Activated CD4-positive, alpha-beta T cell treated with anti-CD3 and anti-CD28 coated beads, Interleukin-2, Interleukin-6, amounts not matched to agents 100 ng/mL and 50 ng/mL, durations not matched to agents 16 hours and 8 hours (primary cell): ENCODE results near the gene HECA.
"Not testable (repeated sequence)": the region's sequence is repeated elsewhere in the genome, so short reads cannot be mapped to it uniquely, and the experiment has no call there.

Experiments
- DNase-seq: peaks from one replicate; pipeline ENCODE4 v3.0.0-alpha.2; 2020

HECA gene

DNA sequence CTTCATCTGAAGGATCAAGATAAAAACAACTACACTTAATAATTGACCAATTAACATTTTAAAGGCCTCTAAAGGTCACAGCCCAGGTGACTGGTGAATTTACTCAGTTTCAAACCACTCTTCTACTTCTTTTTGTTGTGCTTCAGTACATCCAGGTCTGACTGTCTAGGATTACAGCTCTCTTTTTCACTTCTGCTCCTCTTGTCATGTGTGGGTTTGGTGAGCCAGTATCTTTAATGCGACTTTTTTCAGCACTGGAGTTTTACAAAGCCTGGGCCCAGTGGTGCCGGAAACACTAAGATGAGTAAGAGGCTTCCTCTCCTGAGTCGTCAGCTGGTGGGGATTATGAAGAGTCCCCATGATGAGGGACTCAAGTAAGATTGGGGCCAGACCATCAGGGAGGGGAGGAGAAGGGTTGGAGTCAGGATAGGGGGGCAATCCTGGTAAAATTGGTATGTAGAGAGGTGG is 27.0 kb downstream of the HECA start:
- DNase-seq = peak; percentile 90

DNA sequence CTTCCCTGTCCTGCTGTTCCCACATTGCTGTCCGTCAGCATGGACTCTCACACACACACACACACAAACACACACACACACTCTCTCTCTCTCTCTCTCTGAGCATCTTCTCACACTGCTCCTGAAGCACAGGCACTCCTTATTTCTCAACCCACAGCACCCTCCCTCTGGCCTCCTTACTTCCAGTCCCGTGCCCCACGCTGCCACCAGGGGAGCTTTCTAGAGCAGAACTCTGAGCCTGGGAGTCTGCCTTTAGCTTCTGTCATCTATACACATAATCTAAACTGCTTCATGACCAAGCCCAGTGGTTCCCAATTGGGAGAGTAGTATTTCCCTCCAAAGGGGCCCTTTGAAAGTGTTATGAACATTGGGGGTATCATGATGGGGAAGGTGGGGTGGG is 29.1 kb downstream of the HECA start:
- DNase-seq = no peak

DNA sequence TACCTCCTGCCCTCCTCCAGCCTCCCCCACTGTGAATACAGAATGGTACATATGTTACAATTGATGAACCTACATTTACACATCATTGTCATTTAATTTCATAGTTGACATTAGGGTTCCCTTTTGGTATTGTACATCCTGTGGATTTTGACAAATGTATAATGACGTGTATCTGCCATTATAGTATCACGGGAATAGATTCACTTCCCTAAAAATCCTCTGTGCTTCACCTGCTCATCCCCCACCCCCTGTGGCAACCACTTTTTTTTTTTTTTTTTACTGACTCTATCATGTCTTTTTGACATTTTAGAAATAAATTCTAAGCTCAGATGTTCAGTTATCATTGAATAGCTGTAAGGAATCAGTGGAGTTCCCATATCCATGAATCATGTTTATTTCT is 30.4 kb downstream of the HECA start:
- no peak for DNase-seq

DNA sequence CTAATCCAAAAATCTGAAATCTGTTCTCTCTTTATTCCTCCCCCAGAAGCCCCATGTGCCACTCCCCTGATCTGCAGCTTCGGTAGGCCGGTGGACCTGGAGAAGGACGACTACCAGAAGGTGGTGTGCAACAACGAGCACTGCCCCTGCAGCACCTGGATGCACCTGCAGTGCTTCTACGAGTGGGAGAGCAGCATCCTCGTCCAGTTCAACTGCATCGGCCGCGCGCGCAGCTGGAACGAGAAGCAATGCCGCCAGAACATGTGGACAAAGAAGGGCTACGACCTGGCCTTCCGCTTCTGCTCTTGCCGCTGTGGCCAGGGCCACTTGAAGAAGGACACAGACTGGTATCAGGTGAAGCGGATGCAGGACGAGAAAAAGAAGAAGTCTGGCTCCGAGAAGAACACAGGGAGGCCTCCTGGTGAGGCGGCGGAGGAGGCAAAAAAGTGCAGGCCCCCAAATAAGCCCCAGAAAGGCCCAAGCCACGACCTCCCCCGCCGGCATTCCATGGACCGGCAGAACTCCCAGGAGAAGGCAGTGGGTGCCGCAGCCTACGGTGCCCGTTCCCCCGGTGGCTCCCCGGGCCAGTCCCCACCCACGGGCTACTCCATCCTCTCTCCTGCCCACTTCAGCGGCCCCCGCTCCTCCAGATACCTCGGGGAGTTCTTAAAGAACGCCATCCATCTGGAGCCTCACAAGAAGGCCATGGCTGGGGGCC is 31.5 kb downstream of the HECA start:
- DNase-seq = no peak

DNA sequence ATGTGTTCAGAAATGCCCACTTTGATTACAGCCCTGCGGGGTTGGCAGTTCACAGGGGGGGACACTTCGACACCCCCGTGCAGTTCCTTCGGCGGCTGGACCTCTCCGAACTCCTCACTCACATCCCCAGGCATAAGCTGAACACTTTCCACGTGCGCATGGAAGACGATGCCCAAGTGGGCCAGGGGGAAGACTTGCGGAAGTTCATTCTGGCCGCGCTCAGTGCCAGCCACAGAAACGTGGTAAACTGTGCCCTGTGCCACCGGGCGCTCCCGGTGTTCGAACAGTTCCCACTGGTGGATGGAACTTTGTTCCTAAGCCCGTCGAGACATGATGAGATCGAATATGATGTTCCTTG is 32.1 kb downstream of the HECA start:
- no peak for DNase-seq

DNA sequence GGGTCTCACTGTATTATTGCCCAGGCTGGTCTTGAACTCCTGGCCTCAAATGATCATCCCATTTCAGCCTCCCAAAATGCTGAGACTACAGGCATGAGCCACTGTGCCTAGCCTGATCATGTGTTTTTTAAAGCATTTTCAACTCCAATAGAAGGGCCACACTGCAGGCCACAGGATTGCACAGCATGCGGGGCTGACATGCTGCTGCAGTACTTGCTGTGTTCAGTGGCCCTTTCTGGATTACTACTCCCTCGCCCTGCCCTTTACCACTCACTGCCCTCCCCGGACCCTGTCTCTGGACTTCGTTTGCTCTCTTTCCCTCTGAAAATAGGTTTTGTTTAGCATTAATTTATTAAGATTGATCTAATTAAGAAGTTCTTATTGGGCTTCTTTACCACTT is 37.3 kb downstream of the HECA start:
- no peak for DNase-seq

DNA sequence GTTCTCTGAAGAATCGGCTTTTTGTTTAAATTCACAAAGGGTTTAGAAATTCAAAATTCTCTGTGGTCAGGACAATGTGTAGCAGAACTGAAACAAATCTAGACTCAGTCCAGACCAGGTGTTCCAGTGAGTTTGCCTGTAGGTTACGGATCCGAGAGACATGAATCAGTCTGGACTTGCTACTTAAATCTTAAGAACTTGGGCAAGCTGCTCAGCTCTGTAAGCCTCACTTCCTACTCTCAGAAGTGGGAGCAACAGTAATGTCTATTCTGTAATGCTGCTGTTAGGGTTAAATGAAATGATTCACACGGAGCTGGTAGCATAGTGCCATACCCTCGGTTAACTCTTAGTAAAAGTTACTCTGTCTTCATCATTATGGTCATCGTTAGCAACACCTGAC is 37.7 kb downstream of the HECA start:
- DNase-seq = no peak

DNA sequence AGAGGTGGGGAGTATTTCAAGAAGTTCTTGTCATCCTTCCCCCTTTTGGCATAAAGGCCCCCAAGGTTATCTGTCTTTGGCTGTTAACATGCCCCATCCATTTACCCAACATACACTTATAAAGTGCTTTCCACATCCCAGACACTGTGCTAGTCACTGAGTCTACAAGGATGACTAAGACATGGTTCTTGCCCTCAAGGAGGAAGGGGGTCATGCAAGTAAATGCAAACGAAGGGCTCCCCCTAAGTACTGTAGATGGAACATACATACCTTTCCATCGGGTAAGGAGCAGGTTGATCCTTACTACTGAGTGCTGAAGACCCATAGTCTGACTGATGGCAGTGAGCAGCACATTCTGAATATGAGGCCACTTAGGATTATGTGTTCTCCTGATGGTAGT is 38.3 kb downstream of the HECA start:
- DNase-seq = peak; percentile 65

DNA sequence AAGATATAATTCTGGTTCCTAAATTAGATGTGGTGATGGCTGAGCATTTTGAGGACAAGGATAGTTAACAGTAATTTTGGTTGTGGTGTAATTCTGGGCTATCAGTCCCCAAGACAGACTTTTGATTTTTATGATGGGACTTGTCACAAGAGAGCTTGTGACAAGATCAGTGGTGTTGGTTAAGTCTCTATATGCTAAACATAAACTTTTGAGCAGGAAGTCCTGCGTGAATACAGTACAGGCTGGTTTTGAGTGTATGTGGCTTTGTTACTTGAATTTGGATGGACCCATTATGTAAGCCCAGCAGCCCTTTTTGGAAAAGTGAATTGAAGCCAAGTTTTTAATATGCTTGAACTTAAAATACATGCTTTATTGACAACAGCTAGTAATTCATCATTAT is 38.9 kb downstream of the HECA start:
- DNase-seq = no peak

DNA sequence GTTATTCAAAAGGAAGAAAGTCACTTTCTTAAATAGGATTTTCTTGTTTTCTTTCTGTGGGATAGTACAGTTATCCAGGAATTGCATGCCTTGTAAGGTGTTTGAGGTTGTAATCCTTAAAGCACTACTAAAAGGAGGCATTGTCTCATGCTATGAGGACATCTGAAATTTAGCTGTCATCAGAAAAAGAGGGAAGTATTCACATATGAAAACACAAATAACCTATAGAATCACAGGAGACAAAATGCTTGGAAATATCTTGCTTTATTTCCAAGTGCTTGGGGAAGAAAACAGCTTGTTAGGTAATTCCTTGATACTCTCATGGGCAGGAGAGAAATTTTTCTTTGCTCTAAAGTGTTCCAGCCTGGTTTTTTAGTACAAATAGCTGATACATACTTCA is 40.1 kb downstream of the HECA start:
- no peak for DNase-seq

DNA sequence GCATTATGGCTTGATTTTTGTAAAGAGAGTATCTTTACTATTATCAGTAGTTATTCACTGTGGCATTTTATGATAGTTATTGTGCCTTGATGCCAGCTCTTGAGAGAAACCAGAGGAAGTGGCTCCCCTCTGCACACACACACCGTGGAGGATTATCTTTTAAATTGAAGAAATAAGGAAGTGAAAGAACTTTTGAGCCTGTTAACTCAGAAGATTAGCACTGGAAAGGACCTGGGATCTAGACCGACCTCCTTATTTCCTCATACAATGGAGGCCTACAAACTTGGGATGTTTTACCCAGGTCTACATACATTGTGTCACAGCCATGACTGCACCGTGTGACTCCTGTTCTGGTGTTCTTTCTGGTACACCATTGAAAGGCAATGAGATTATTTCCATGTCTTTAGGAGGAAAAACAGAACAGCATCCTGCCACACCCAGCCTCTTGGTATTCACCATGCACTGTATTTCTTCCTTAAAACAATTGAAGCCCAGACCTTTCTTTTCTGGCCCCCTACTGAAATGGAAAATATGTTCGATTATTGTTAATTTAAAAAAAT is 40.6 kb downstream of the HECA start:
- DNase-seq = no peak

DNA sequence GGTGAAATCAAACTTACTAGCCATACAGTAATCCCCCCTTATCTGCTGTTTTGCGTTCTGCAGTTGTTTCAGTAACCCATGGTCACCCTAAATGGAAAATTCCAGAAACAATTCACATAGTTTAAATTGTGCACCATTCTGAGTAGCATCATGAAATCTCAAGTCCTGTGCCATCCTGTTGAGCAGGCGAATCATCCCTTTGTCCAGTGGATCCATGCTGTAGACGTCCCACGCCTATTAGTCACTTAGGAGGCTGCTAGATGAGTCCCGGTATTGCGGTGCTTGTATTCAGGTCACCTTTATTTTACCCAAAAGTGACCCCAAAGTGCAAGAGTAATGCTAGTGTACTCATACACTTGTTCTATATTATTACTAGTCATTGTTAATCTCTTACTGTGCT is 46.4 kb downstream of the HECA start:
- no peak for DNase-seq

DNA sequence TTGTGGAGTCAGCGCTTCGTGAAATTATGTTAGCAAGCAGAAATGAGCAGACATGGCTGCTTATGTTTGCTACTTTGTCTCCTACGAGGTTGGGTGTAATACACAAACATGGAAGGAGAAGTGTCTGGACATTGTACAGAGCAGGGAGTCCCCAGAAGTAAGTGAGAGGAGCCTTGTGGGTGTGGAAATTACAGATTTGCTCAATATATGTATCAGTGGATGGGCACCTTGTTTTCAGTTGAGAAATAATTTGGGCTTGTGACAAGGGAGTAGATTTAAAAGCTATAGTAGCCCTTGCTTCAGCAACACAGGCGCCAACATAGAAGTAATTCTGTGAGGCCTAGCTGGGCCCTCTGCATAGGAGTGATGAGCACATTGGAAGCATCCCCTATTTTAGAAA is 49.2 kb downstream of the HECA start:
- DNase-seq = no peak

DNA sequence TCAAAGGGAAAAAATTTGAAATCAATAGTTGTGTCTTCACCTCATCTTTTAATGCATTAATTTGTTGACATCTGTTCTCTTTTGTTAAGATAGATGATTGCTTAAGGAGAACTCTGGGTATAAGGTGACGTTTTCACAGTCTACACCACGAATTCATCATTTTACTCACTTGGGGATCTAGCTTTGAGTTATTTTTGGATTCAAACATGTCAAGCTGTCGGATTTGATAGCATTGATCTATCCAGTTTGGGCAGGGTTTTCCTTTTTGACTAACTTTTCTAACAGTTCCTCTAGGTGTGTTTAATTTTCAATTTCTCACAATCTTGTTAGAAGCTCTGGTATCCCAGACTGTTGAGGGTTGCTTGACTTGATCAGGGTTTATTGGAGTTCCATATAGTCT is 49.6 kb downstream of the HECA start:
- peak; percentile 66 for DNase-seq

DNA sequence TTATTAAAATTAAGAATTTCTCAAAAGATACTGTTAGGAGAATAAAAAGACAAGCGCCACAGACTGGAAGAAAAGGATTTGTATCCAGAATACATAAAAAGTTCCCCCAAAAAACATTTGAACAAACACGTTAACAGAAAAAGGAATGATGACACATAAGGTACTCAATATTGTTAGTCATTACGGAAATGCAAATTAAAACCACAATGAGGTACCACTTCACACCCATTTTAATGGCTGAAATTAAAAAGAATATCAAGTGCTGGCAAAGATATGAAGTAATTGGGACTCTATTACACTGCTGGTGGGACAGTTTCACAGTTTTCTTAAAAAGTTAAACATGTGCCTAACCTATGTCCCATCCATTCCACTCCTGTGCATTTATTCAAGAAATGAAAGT is 51.4 kb downstream of the HECA start:
- peak; percentile 51 for DNase-seq

DNA sequence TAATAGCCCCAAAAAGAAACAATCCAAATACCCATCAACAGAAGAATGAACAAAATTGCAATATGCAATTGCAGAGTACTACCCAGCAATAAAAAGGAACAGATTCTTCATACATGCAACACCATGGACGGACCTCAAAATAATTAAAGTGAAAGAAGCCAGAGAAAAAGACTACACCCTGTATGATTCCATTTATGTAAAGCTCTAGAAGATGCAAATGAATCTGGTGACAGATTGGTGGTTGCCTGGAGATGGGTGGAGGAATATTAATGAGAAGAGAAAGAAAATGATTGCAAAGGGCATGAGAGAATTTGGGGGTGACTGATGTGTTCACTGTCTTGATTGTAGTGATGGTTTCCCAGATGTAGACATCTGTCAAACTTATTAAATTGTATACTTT is 51.8 kb downstream of the HECA start:
- no peak for DNase-seq

DNA sequence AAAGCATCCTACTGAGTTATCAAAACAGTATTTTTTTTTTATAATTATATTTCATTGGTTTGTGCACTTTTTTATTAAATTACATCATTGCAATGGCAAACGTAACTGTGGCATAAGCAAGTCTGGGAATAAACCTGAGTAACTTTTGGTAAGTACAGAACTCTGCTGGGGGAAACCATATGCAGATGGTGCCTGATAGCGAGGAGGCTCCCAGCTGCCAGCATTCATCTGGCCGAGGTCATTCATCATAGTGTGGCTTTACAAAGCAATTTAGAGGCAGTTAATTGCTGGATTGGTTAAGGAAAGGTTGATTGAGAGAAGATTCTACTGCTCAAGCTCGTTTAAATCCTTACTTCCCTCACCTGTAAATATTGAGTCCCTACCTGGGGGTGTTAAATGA is 52.6 kb downstream of the HECA start:
- peak; percentile 42 for DNase-seq

DNA sequence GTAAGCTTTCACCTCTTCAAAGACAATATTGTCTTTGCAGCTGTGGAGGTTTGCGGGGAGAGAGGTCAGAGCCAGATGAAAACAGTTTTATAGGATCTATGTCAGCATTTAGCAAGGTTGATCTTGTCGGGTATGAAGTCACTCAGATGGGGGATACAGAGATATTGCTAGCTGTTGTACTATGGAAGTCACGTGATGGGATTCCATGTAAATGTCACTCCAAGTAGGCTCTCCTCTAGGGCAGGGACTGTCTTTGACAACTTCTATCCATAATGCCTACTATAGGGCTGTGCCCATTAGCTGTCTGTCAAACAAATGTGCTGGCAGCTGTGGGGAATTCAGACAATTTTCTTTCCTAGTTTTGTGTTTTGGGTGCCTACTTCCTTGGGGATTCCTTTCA is 54.8 kb downstream of the HECA start:
- DNase-seq = no peak

DNA sequence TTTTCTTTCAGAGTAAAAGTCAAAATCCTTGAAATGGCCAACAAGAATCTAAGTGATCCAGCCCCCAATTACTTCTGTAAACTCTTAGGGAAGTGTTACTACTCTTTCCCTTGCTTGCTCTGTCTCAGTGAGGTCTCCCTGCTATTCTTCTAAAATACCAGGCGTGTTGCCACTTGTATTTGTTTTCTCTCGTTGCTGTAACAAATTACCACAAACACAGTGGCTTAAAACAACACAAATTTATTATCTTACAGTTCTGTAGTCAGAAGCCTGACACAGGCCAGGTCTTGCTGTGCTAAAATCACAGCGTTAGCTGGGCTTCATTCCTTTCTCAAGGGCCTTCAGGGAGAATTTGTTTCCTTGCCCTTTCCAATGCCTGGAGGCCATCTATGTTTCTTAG is 59.9 kb downstream of the HECA start:
- DNase-seq = no peak

DNA sequence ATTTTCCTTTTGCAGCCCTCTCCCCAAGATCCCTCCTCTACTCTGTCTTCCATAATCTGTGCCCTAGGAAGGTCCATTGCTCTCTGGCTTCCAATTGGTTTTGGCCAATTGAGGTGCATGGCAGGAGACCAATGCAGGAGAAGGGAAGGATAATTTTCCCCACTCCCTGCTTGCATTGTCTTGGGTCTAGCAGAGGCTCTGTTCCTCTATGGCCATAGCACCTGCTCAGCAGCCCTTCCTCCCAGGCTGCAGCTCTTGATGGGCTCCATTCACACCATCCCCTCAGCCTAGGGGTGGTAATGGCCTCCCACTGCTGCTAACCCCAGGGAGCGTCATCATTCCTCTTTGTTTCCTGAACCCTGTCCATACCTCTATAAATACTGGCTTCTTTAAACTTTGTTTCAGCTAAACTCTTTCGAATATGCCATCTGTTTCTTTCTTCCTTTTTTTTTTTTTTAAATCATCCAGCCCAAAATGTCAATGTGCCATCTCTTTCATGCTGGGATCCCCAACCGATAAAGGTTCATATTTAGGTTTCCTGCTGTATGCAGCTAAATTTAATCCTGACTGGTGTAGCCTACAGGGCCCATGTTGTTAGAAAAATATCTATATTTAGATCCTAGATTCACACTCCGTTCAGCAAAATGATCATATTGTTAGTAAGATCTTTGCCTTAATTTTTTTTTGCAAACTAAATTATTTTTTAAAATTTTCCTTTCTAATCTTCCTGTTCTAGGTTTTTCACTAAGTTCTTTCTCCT is 63.8 kb downstream of the HECA start:
- no peak for DNase-seq

DNA sequence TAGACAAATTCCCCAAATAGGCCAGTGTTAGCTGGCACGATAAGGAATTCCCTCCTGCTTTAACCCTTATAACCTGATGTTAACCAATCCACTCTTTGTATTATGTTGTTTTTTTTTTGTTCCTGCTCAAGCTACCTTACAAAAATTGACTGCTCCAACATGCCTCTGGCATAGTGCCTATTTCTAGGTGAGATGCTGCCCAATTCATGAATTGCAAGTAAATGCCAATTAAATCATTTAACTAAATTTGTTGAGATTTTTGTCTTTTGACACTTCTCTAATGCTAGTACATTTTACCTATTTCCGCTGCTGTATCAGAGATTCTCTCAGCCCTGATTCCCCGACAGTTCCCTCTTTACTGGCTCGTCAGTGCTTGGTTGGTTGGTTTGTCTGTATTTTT is 66.5 kb downstream of the HECA start:
- no peak for DNase-seq

DNA sequence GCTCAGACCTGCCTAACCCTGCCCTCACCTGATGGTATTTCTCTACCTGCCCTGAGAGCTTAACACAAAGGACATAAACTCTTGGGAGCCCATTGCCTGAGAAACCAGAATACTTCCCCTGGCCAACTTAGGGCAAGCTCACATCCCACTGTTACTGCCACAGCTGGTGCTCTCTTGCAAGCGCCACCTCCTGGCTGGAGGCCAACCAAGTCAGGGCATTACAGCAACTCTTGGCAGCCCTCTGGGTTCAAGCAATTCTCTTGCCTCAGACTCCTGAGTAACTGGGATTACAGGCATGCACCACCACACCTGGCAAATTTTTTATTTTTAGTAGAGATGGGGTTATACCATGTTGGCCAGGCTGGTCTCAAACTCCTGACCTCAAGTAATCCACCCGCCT is 70.1 kb downstream of the HECA start:
- no peak for DNase-seq

DNA sequence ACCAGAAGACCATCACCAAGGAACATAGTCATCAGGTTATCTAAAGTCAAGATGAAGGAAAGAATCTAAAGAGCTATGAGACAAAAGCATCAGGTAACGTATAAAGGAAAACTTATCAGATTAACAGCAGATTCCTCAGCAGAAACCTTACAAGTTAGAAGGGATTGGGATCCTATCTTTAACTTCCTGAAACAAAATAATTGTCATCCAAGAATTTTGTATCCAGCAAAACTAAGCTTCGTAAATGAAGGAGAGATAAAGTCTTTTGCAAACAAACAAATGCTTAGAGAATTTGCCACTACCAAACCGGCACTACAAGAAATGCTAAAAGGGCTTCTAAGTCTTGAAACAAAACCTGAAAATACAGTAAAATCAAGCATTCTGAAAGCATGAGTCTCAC is 71.0 kb downstream of the HECA start:
- DNase-seq = no peak

DNA sequence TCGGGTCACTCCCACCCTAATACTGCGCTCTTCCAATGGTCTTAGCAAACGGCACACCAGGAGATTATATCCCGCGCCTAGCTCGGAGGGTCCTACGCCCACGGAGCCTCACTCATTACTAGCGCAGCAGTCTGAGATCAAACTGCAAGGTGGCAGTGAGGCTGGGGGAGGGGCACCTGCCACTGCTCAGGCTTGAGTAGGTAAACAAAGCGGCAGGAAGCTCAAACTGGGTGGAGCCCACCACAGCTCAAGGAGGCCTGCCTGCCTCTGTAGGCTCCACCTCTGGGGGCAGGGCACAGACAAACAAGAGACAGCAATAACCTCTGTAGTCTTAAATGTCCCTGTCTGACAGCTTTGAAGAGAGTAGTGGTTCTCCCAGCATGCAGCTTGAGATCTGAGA is 75.9 kb downstream of the HECA start:
- DNase-seq = not testable (repeated sequence)

DNA sequence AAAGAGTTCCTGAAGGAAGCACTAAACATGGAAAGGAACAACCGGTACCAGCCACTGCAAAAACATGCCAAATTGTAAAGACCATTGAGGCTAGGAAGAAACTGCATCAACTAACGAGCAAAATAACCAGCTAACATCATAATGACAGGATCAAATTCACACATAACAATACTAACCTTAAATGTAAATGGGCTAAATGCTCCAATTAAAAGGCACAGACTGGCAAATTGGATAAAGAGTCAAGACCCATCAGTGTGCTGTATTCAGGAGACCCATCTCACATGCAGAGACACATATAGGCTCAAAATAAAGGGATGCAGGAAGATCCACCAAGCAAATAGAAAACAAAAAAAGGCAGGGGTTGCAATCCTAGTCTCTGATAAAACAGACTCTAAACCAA is 77.6 kb downstream of the HECA start:
- DNase-seq = not testable (repeated sequence)
